K562 (cell line): ENCODE measurements around the gene CHD6. TPM values are rescaled to one million over a fixed set of nuclear protein-coding genes. Genes with fewer than 3 reads are reported as not detected.

Experiments used
- ATAC-seq: fragments of 200-7000 bp; cut with Tn5 transposase; 3 replicates; pipeline ENCODE4 v1.9.1; 2020; ENCODE audit warnings: moderate library complexity
- Bru-seq: library from RNA; stranded (reverse); fragments of 400-500 nt; gene quantifications from one replicate; lab custom pipeline; 2021; lab: Mats Ljungman, UMichigan
- BruChase-seq, 2 experiments: library from RNA; stranded (reverse); fragments of 400-500 nt; gene quantifications; one replicate each; lab custom pipeline; 2021; lab: Mats Ljungman, UMichigan
- BruUV-seq: library from RNA; stranded (reverse); fragments of 400-500 nt; replicated peaks from 2 replicates; lab custom pipeline; 2021; lab: Mats Ljungman, UMichigan
- CTCF ChIA-PET: fragments of 300-600 bp; formaldehyde crosslinking; extraction: SDS; loops from one replicate; lab custom pipeline; 2021; ENCODE audit warnings: low intra/inter-chr PET ratio; lab: Yijun Ruan, JAX
- POLR2A ChIA-PET: fragments of 300-600, 350-650 bp; sonication (Branson Sonifier 250); formaldehyde crosslinking; extraction: SDS; loops from one replicate; lab custom pipeline; 2021; ENCODE audit warnings: antibody characterized with exemption, inconsistent platforms; lab: Yijun Ruan, JAX
- DNase-seq, 4 experiments: peaks; one replicate each; pipeline versions ENCODE4 v3.0.0 to v3.0.0-alpha.2; 2011 to 2018; ENCODE audit warnings: low spot score in 3 of 4, mixed read lengths in 3 of 4; ENCODE audit errors: extremely low read depth in 1 of 4
- FAIRE-seq: peaks from 2 replicates; lab custom pipeline; 2011; peaks lifted over from hg19 to GRCh38; lab: Jason Lieb, UNC
- H2AFZ ChIP-seq: 2 replicates; pipeline ENCODE4 v1.6.0; 2011; ENCODE audit warnings: low read depth, low read length, control low read depth, inconsistent platforms
- H3K27ac ChIP-seq: fragments of 200-600 bp; 3 replicates; pipeline ENCODE4 v1.8.0; 2011; ENCODE audit warnings: low read depth, mild to moderate bottlenecking, control low read depth, inconsistent platforms, low read length, moderate library complexity, mixed read lengths; ENCODE audit errors: extremely low read depth
- H3K27me3 ChIP-seq, 2 experiments: fragments of 300-600 bp in 1 of 2; 2 replicates in 1 of 2; 3 replicates in 1 of 2; pipeline versions ENCODE4 v1.6.0 to v1.8.0; 2011; ENCODE audit warnings: inconsistent platforms in 2 of 2, low read length in 2 of 2, mild to moderate bottlenecking in 1 of 2, mixed read lengths in 1 of 2, moderate library complexity in 1 of 2; ENCODE audit not compliant: control insufficient read depth in 2 of 2, insufficient read depth in 2 of 2
- H3K36me3 ChIP-seq: fragments of 300-600 bp; 3 replicates; pipeline ENCODE4 v1.8.0; 2011; ENCODE audit warnings: mild to moderate bottlenecking, low read length, inconsistent platforms; ENCODE audit not compliant: control insufficient read depth, insufficient read depth
- H3K4me1 ChIP-seq, 2 experiments: fragments of 200-600 bp in 1 of 2; replicated peaks in 1 of 2; 2 replicates in 1 of 2; 3 replicates in 1 of 2; pipeline versions ENCODE4 v1.5.1 to v1.8.0; 2011; ENCODE audit warnings: inconsistent platforms in 2 of 2, low read length in 2 of 2, mild to moderate bottlenecking in 1 of 2, mixed read lengths in 1 of 2, moderate library complexity in 1 of 2; ENCODE audit not compliant: control insufficient read depth in 2 of 2, insufficient read depth in 2 of 2
- H3K4me2 ChIP-seq: 2 replicates; pipeline ENCODE4 v1.6.1; 2011; ENCODE audit warnings: low read length, control low read depth, inconsistent platforms, mixed read lengths; ENCODE audit not compliant: insufficient read depth
- H3K4me3 ChIP-seq: fragments of 200-600 bp; sonication (generic), shearing (Covaris generic); 2 replicates; pipeline ENCODE4 v1.5.1; 2016; ENCODE audit warnings: control low read depth, inconsistent platforms
- H3K79me2 ChIP-seq: fragments of 200-600 bp; 3 replicates; pipeline ENCODE4 v1.8.0; 2011; ENCODE audit warnings: low read length, inconsistent platforms; ENCODE audit not compliant: control insufficient read depth, insufficient read depth
- H3K9ac ChIP-seq, 2 experiments: 2 replicates each; pipeline versions ENCODE4 v1.6.0 to v1.6.1; 2011; ENCODE audit warnings: low read depth in 2 of 2, low read length in 2 of 2, control low read depth in 1 of 2, inconsistent platforms in 1 of 2, mild to moderate bottlenecking in 1 of 2, mixed read lengths in 1 of 2; ENCODE audit not compliant: insufficient read depth in 1 of 2
- H3K9me1 ChIP-seq: one replicate; pipeline ENCODE4 v1.6.0; 2011; ENCODE audit warnings: inconsistent platforms, mild to moderate bottlenecking, low read length, moderate library complexity; ENCODE audit not compliant: control insufficient read depth, insufficient read depth
- H3K9me3 ChIP-seq: replicated peaks from 2 replicates; pipeline ENCODE4 v1.5.1; 2011; ENCODE audit warnings: low read depth, low read length, inconsistent platforms; ENCODE audit not compliant: control insufficient read depth, insufficient read depth
- H4K20me1 ChIP-seq: replicated peaks from 2 replicates; pipeline ENCODE4 v1.6.1; 2011; ENCODE audit warnings: low read length, inconsistent platforms, mixed read lengths; ENCODE audit not compliant: control insufficient read depth, insufficient read depth
- ARID2 ChIP-seq: fragments of 450-650 bp; IDR thresholded peaks from 2 replicates; pipeline ENCODE4 v1.6.1; 2017; ENCODE audit warnings: antibody characterized with exemption, mild to moderate bottlenecking
- COPS2 ChIP-seq: fragments of 450-650 bp; conservative IDR thresholded peaks from 2 replicates; pipeline ENCODE4 v1.6.1; 2016; ENCODE audit warnings: mild to moderate bottlenecking, moderate library complexity
- LCOR ChIP-seq: sonication (generic); formaldehyde crosslinking; IDR thresholded peaks from 2 replicates; pipeline ENCODE4 v1.8.0; 2022; ENCODE audit warnings: mild to moderate bottlenecking, missing genetic modification reagents
- NFRKB ChIP-seq: fragments of 450-650 bp; IDR thresholded peaks from 2 replicates; pipeline ENCODE4 v1.6.1; 2016; ENCODE audit warnings: low read depth
- RB1 ChIP-seq: fragments of 450-650 bp; IDR thresholded peaks from 2 replicates; pipeline ENCODE4 v1.6.1; 2017; ENCODE audit warnings: low read depth, mild to moderate bottlenecking
- ZNF311 ChIP-seq: fragments of 250-450 bp; sonication (Bioruptor Pico); IDR thresholded peaks from 2 replicates; pipeline ENCODE4 v1.4.0; 2020; ENCODE audit warnings: mild to moderate bottlenecking, moderate library complexity
- ZNF561 ChIP-seq: fragments of 450-650 bp; formaldehyde crosslinking; conservative IDR thresholded peaks from 2 replicates; pipeline ENCODE4 v1.4.0; 2020; ENCODE audit warnings: mild to moderate bottlenecking, moderate library complexity
- WGBS: fragments of 100-300 bp; shearing (Covaris generic); methylation state at CpG from one replicate; pipeline ENCODE4 v1.1.6; 2016; ENCODE audit warnings: low coverage, mixed read lengths; ENCODE audit not compliant: insufficient coverage; ENCODE audit errors: missing lambda C conversion rate; 5-methylcytosine and 5-hydroxymethylcytosine counted together
- in situ Hi-C: fragments of 300-500 bp; cut with MboI; formaldehyde crosslinking; loops from 4 replicates; pipeline ENCODE4 v1.15.0; 2018; ENCODE audit warnings: inconsistent platforms, mixed read lengths
- intact Hi-C: fragments of 100-400 bp; cut with micrococcal nuclease; formaldehyde crosslinking; loops from 2 replicates; pipeline ENCODE4 v1.14.2; 2022
- long read RNA-seq, 3 experiments: library from polyadenylated mRNA in 2 of 3; library from RNA in 1 of 3; unstranded in 2 of 3; stranded (forward) in 1 of 3; transcript quantifications; one replicate each; pipeline ENCODE4 v2.0.0, GENCODE V29; 2019 to 2022
- polyA minus RNA-seq, 3 experiments: library from RNA; depleted of rRNA, polyadenylated mRNA; stranded (reverse); fragments of >200 nt; gene quantifications; 2 replicates each; pipeline ENCODE4 v1.2.3, GENCODE V29; 2011
- polyA plus RNA-seq, 8 experiments: library from polyadenylated mRNA; depleted of rRNA in 4 of 8; stranded (reverse) in 5 of 8; unstranded in 3 of 8; fragments of >200 nt; fragmentation: Nextera tagmentation in 2 of 8; fragmentation: Illumina TruSeq in 1 of 8; extraction: Ambion mirVana in 2 of 8; extraction: Trizol in 1 of 8; gene quantifications; 2 replicates each; pipeline versions ENCODE4 v1.2.1 to v1.2.3, GENCODE V29; 2011 to 2014; ENCODE audit warnings: inconsistent platforms in 1 of 8, missing spikeins in 1 of 8
- total RNA-seq, 7 experiments: library from RNA; depleted of rRNA in 6 of 7; stranded (reverse); fragments of >200 nt in 6 of 7; fragmentation: Illumina TruSeq in 2 of 7; extraction: Trizol in 2 of 7; gene quantifications; 2 replicates each; pipeline versions ENCODE4 v1.2.1 to v1.2.3, GENCODE V29; 2011 to 2021; ENCODE audit warnings: low replicate concordance in 1 of 7
- TF ChIP-seq, protein P1 (sequence below): IDR thresholded peaks from 2 replicates; pipeline ENCODE4 v1.6.1; 2016; ENCODE audit warnings: missing genetic modification characterization, missing compliant biosample characterization
- TF ChIP-seq, protein P2 (sequence below): sonication (generic); formaldehyde crosslinking; IDR thresholded peaks from 2 replicates; pipeline ENCODE4 v1.8.0; 2023; ENCODE audit warnings: mild to moderate bottlenecking, missing genetic modification reagents

Gene CHD6
- 59.5 and 192 TPM in 2 replicates for total RNA-seq (2011; cell fraction: chromatin; rRNA removed; ENCODE audit: low replicate concordance)
- 37.7 and 41.8 TPM in 2 replicates for total RNA-seq (2011; cell fraction: nucleolus; rRNA removed)
- total RNA-seq (2011; cell fraction: nucleoplasm; rRNA removed) = 62.7 and 85.0 TPM in 2 replicates
- total RNA-seq (2014; rRNA removed) (12.8 and 13.3 TPM in 2 replicates), total RNA-seq (2014; rRNA removed; fragmentation: Illumina TruSeq; extraction: Trizol) (24.2 and 31.3 TPM in 2 replicates), total RNA-seq (2015; rRNA removed; fragmentation: Illumina TruSeq; extraction: Trizol) (18.9 and 21.6 TPM in 2 replicates), total RNA-seq (2021) (19.8 and 22.5 TPM in 2 replicates), polyA plus RNA-seq (2011; rRNA removed) (15.0 and 16.4 TPM in 2 replicates), polyA plus RNA-seq (2014; fragmentation: Illumina TruSeq; extraction: Trizol) (10.8 and 11.4 TPM in 2 replicates), polyA plus RNA-seq (2014; fragmentation: Nextera tagmentation; extraction: Ambion mirVana) (10 to 100 TPM in 1 of 2 experiments, 1 to 10 TPM in 1; 3.9 to 10.9 TPM), polyA plus RNA-seq (2014; rRNA removed) (8.5 and 9.0 TPM in 2 replicates), polyA minus RNA-seq (2011; rRNA and poly(A)+ RNA removed) (61.9 and 104 TPM in 2 replicates), Bru-seq, nascent RNA (percentile 77 among the genes with signal in this experiment), BruChase-seq, experiment 1, labeled RNA remaining after a 2-hour chase (percentile 81 among the genes with signal in this experiment), BruChase-seq, experiment 2, labeled RNA remaining after a 6-hour chase (percentile 78 among the genes with signal in this experiment)
- 4.9 and 9.2 TPM in 2 replicates for polyA plus RNA-seq (2011; cell fraction: cytosol; rRNA removed)
- 81.7 and 82.2 TPM in 2 replicates for polyA plus RNA-seq (2011; cell fraction: nucleus; rRNA removed)
- 7.4 and 11.0 TPM in 2 replicates for polyA plus RNA-seq (2012)
- polyA minus RNA-seq (2011; cell fraction: cytosol; rRNA and poly(A)+ RNA removed) = 13.1 and 16.2 TPM in 2 replicates
- polyA minus RNA-seq (2011; cell fraction: nucleus; rRNA and poly(A)+ RNA removed) = 78.5 and 164 TPM in 2 replicates
- long read RNA-seq, experiment 1, full-length matches to known transcripts = 1 of 34 reads
- long read RNA-seq, experiment 1, partial matches to known transcripts = 20 of 34 reads
- long read RNA-seq, experiment 1, other reads (novel, unspliced or antisense) = 13 of 34 reads
- long read RNA-seq, experiment 2, partial matches to known transcripts = 2 of 11 reads
- long read RNA-seq, experiment 2, other reads (novel, unspliced or antisense) = 9 of 11 reads
- long read RNA-seq, experiment 3, partial matches to known transcripts = 1 of 4 reads
- long read RNA-seq, experiment 3, other reads (novel, unspliced or antisense) = 3 of 4 reads

GRCh38 chr20:41617902-41618806, at the start of gene CHD6:
Gene CHD6, minus strand, starts transcription at chr20:41618377. Its CDS starts 67,040 bp downstream, at chr20:41551337.
- in situ Hi-C loops (no loop called here), intact Hi-C loops (loop anchor here (5.0 to 10.0 kb wide), 2 partner anchors 74 to 273 kb away; partner anchors contain the start of gene LPIN3)
- ChIA-PET CTCF (no interaction called here), POLR2A (interaction anchor here (0.6 to 1.2 kb wide), 12 partner anchors 12 to 207 kb away, joined by 3 to 10 read pairs (median 3); no protein-coding TSS in a partner anchor)
- Histone ChIP-seq H3K9me3 (no peaks in the 10 kb centered on the region), H3K36me3 (no peaks in the 10 kb centered on the region), H4K20me1 (peaks cover 5% of the 10 kb centered on the region), H3K4me3 (peak within 1 kb of the TSS; percentile 96), H3K4me1 (peaks cover 5 to 21% of the 10 kb centered on the region in 2 experiments), H3K4me2 (peak within 1 kb of the TSS; percentile 80), H3K27ac (peak within 1 kb of the TSS; percentile 90), H3K79me2 (peaks cover 46% of the 10 kb centered on the region), H3K27me3 (no peaks in the 10 kb centered on the region; a peak in 1 of 5 replicates), H3K9me1 (no peaks in the 10 kb centered on the region), H3K9ac (peak within 1 kb of the TSS; percentile 73 to 90), H2AFZ (peak within 1 kb of the TSS; percentile 90)
- DNase-seq (peak; percentile 97 to 100 (median 98)), ATAC-seq (peak; percentile 99), FAIRE-seq (peak; percentile 98)
- WGBS = 4% methylated on average over 23 of the region's 102 CpGs
- BruUV-seq = no TSS peak
- TF ChIP-seq COPS2 (no peak), RB1 (peak; percentile 43), ZNF561 (no peak), LCOR (CRISPR knock-in tag) (0 out of 2 replicates have a peak, but pooled peaks have one; percentile 45), ZNF311 (CRISPR knock-in tag) (no peak), ARID2 (no peak), NFRKB (0 out of 2 replicates have a peak, but pooled peaks have one; percentile 56)
- TF ChIP-seq, protein P1, sequence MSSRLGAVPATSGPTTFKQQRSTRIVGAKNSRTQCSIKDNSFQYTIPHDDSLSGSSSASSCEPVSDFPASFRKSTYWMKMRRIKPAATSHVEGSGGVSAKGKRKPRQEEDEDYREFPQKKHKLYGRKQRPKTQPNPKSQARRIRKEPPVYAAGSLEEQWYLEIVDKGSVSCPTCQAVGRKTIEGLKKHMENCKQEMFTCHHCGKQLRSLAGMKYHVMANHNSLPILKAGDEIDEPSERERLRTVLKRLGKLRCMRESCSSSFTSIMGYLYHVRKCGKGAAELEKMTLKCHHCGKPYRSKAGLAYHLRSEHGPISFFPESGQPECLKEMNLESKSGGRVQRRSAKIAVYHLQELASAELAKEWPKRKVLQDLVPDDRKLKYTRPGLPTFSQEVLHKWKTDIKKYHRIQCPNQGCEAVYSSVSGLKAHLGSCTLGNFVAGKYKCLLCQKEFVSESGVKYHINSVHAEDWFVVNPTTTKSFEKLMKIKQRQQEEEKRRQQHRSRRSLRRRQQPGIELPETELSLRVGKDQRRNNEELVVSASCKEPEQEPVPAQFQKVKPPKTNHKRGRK (tag) = no peak
- TF ChIP-seq, protein P2, sequence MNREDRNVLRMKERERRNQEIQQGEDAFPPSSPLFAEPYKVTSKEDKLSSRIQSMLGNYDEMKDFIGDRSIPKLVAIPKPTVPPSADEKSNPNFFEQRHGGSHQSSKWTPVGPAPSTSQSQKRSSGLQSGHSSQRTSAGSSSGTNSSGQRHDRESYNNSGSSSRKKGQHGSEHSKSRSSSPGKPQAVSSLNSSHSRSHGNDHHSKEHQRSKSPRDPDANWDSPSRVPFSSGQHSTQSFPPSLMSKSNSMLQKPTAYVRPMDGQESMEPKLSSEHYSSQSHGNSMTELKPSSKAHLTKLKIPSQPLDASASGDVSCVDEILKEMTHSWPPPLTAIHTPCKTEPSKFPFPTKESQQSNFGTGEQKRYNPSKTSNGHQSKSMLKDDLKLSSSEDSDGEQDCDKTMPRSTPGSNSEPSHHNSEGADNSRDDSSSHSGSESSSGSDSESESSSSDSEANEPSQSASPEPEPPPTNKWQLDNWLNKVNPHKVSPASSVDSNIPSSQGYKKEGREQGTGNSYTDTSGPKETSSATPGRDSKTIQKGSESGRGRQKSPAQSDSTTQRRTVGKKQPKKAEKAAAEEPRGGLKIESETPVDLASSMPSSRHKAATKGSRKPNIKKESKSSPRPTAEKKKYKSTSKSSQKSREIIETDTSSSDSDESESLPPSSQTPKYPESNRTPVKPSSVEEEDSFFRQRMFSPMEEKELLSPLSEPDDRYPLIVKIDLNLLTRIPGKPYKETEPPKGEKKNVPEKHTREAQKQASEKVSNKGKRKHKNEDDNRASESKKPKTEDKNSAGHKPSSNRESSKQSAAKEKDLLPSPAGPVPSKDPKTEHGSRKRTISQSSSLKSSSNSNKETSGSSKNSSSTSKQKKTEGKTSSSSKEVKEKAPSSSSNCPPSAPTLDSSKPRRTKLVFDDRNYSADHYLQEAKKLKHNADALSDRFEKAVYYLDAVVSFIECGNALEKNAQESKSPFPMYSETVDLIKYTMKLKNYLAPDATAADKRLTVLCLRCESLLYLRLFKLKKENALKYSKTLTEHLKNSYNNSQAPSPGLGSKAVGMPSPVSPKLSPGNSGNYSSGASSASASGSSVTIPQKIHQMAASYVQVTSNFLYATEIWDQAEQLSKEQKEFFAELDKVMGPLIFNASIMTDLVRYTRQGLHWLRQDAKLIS (CRISPR knock-in tag) = no peak
